ENCODE measurements around the gene CAPN9.
"Not testable (repeated sequence)": the region's sequence is repeated elsewhere in the genome, so short reads cannot be mapped to it uniquely, and the experiment has no call there.

CAPN9 gene

DNA sequence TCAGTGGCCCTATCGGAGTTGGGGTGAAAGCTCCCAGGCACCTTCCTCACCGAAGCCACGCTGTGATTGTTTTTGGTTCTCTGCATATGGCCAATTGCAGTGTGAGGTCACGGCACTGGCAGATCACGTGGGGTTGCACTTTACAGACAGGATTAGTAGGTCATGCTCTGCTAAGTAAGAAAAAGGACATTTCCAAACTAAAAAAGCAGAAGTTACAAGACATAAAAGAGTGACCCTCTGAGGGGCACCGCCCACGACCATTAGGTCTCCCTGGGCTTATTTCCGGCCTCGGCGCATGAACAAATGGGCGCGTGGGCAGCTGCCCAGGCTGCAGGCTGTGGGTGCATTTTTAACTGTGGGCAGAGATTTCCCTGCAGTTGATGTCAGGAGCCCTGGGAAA, 2.0 kb downstream of the CAPN9 start:
- DNase-seq, result no peak

DNA sequence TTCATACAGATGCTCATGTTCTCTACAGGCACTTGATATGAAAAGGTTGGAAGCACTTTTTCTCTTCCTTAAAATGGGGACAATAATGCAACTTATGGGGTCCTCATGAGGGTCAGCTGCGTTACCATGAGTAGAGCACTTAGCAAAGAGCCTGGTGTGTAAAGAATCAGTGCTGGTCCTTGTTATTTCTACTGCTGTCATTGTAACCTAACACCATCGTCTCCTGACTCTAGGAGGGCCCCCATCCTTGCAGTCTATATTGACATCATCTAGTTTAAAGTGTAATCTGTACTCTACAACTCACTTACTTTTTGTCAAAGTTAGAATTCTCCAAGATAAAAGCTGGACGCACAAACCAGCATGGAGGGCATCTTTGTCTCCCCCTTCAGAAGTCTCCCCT, 2.4 kb downstream of the CAPN9 start:
- DNase-seq, result no peak

- DNase-seq, result no peak
Measured at GRCh38 chr1:230750576-230750975, 3.4 kb downstream of the CAPN9 start.

- DNase-seq, result no peak
Measured at GRCh38 chr1:230750986-230751625, 3.9 kb downstream of the CAPN9 start.

- peak; percentile 89 for DNase-seq
Measured at GRCh38 chr1:230752407-230752806, 5.2 kb downstream of the CAPN9 start.

GRCh38 chr1:230753191-230753585, 6.0 kb downstream of the CAPN9 start:
- DNase-seq, result no peak

DNA sequence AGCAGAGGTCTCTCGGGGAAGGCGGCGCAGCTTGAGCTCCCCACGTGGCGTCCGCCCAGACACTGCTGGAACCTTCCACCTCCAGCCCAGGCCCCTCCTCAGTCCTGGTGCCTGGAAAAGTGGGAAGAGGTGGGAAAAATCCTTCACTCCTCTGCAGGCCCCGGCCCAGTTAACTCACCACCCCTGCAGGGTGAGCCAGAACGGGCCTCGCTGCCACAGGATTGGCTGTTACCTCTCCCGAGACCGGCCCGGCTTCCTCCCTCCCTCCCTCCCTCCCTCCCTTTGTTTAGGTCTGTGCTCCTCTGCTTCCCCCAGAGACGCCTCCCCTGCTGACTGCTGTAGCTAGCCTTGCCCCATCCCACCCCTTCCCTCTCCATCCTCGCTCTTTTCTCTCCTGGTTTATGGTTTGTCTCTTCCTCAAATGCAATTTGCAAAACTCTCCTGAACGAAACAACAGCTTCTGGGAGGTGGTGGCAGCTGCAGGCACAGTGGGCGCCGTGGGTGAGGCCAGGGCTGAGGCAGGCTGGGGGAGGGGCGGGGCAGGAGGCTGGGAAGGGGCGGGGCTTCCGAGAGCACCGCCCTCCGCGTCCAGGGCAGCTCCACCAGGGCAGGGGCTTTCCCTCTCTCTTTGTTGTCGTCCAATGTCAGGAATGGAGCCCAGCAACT, 6.5 kb downstream of the CAPN9 start:
- peak; percentile 81 for DNase-seq

- no peak for DNase-seq
Measured at GRCh38 chr1:230754796-230755195, 7.6 kb downstream of the CAPN9 start.

DNA sequence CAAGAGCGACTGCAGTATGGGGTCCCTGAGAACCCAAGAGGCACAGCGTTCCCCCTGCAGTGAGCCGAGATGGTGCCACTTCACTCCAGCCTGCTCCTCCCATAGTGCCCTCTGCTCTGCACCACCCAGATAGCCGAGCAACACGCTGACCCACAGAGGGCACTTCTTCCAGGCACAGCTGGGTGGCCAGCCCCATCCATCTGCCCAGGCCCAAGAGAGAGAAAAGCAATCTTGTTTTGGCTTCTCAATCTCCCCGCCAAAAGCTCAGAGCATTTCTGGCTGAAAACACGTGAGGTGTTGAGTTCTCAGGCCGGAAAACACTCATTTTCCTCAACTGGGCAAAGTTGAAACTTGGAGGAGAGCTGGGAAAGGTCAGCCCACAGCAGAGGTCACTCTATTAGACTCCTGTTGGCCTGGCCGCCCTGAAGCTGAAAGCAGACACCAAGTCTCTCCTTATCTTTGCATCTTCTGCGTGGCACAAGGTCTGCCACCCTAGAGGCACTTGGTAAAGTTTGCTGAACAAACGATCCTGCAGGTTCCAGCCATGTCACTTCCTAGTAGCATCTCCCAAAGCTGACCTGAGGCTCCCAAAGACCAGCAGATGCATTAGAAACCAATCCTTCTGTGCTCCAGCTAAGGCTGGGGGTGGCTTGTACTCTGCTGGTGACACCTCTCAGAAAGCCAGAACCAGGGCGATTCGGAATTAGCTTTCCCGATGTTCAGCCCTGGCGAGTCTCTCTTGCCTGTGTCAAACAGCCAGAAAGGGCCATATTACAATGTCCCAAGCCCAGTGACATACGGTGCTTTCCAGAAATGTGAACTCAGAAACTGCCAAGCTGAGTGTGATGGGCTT, 10.9 kb downstream of the CAPN9 start:
- DNase-seq, result no peak

DNA sequence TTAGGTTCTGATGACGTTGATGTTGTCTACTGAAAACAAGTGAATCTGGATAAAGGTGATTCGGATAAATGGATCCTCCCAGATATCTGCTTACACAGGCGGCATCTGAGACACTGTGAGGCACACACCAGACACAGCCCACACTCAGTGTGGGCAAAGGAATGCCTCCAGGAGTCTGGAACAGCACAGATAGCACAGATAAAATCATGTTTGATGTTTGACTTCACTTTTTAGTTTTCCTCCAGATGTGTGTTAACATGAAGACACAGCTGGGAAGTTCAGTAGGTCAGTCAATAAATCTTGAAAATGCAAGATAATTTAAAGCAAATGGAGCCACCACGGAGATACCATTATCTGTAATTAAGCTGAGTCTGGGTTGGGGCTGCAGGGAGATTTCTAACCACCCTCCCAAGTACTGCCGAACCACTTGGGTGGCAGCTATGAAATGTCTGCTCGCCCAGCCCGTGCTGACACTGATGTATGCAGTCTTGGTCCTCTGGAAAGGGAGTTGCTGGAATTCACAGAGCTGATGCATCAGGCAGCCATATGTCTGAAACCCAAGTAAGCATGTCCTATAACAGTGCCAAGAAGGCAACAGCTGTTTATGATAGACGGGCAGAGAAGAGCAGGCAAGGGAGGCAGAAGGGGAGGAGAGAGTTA, 11.7 kb downstream of the CAPN9 start:
- DNase-seq, result no peak

- no peak for DNase-seq
Measured at GRCh38 chr1:230759369-230760065, 12.3 kb downstream of the CAPN9 start.

- DNase-seq, result no peak
Measured at GRCh38 chr1:230760360-230760827, 13.2 kb downstream of the CAPN9 start.

DNA sequence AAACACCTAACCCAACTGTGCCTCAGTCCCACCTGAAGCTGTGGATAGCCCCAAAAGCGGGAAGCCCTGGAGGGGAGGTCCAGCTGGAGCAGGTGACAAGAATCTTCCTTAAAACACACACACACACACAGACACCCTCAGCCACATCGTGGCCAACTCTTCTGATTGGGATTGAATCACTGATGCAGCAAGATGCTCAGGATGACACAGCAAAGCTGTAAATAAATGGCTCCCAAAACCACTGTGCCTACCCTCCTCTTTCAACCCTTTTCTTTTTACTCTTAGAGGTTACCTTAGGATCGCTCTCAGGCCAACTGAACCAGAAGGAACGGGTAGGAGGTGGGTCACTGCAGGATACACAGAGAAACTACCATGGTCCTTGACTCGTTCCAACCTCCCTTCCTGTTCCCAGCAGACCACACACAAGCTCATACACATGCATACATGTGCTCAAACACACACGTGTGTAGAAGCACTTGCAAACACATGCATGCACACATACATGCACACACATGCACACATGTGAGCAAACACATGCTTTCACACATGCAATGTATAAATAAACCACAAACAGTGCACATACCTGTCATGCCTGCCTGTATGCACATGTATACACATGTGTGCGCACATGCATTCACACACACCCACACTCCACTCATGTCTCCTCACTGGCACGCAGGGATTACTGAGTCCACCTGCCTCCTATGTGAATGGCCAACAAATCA, 14.4 kb downstream of the CAPN9 start:
- no peak for DNase-seq

GRCh38 chr1:230763927-230764591, 16.9 kb downstream of the CAPN9 start:
- DNase-seq, result no peak

DNA sequence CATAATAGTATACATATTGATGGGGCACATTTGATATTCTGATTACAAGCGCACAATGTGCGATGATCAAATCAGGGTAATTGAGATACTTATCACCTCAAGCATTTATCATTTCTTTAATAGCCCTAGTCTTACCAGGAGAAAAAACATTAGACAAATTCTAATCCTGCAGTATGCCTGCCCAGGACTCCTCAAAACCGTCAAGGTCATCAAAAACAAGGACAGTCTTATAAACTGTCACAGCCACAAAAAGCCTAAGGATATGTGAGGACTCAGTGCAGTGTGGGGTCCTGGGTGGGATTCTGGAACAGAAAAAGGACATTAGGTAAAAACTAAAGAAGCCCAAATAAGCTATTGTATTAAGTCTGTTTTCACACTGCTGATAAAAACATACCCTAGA, 19.1 kb downstream of the CAPN9 start:
- no peak for DNase-seq

DNA sequence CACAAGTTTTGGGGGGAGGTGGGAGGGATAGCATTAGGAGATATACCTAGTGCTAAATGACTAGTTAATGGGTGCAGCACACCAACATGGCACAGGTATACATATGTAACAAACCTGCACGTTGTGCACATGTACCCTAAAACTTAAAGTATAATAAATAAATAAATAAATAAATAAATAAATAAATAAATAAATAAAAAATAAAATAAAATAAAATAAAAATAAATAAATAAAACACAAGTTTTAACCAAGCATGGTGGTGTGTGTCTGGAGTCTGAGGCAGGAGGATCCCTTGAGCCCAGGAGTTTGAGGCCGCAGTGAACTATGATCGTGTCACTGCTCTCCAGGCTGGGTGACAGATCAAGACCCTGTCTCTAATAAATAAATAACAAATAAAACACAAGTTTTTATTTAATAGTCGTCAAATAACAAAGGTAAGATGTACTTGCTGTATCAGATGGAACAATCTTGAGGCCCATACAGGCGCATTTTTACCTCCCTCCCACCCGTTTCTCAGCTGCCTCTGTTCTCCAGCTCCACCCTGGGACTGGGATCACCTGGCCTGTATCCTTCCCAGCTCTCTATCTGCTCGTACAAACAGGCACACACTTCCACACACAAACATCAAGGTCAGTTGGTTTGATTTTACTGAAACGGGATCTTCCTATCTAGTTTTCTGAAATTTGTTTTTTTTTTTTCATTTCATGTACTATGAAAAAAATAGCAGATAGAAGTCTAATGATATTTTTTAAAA, 20.8 kb downstream of the CAPN9 start:
- DNase-seq, result not testable (repeated sequence)

DNA sequence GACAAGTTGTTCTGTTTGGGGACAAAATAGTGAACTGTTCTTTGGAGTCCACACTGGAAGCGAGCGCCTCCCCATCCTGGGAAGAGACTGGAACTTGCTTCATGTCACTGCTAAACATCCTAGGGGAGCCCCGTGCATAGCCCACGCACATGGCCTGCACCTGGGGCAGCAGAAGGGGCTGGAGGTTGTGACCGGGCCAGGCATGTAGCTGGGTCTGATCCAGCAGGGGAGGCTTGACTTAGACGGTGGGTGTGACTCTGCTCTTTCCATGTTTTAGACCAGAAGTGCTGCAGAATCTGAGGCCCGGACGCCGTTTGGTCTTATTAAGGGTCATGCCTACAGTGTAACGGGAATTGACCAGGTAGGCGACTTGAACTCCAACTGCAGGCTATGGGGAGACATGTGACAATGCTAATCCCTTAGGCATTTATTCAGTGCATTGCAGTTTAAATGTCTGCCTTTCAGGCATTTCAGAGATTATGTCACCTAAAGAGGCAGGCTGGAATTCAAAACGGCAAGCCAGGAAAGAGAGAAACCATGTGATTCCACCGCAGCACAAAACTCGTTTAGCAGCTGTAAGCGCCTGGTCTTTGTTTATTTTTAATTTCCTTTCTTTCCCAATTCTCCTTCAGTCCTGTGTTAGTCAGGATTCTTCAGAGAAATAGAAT, 21.8 kb downstream of the CAPN9 start:
- DNase-seq, result no peak

GRCh38 chr1:230770317-230770716, 23.1 kb downstream of the CAPN9 start:
- no peak for DNase-seq

GRCh38 chr1:230771773-230772354, 24.7 kb downstream of the CAPN9 start:
- no peak for DNase-seq

Measured in NCI-H774 (cell line).